Measurements from ENCODE around the gene TMEM131.

TMEM131 gene

GRCh38 chr2:97796465-97797126 lies 199.2 kb downstream of the TMEM131 start:
- in situ Hi-C loops (cut with HindIII; ENCODE audit: low sequenced_read_pairs), result no loop called here
- TF ChIP-seq CTCF (IDR thresholded peaks at IDR 0.05; ENCODE audit: low read depth, low read length), result no peak
- H3K4me3 ChIP-seq (ENCODE audit: low read depth, low read length), result no peak overlapping the region
- no peak for DNase-seq (ENCODE audit: low read depth, low spot score)

GRCh38 chr2:97792416-97792815 lies 203.3 kb downstream of the TMEM131 start:
- in situ Hi-C loops (cut with HindIII; ENCODE audit: low sequenced_read_pairs), result no loop called here
- no peak for DNase-seq (ENCODE audit: low read depth, low spot score)

GRCh38 chr2:97788986-97789644 lies 206.6 kb downstream of the TMEM131 start:
- DNase-seq (ENCODE audit: low read depth, low spot score), result no peak
- TF ChIP-seq CTCF (IDR thresholded peaks at IDR 0.05; ENCODE audit: low read depth, low read length), result no peak
- in situ Hi-C loops (cut with HindIII; ENCODE audit: low sequenced_read_pairs), result no loop called here
- H3K4me3 ChIP-seq (ENCODE audit: low read depth, low read length), result no peak overlapping the region

More at GRCh38 chr2:97792416-97792815, 203.3 kb downstream of the TMEM131 start:
- no peak overlapping the region for H3K4me3 ChIP-seq (ENCODE audit: low read depth, low read length)
- TF ChIP-seq CTCF (IDR thresholded peaks at IDR 0.05; ENCODE audit: low read depth, low read length), result no peak

- no peak overlapping the region for H3K4me3 ChIP-seq (ENCODE audit: low read depth, low read length)
- no peak for DNase-seq (ENCODE audit: low read depth, low spot score)
- no peak for TF ChIP-seq CTCF (IDR thresholded peaks at IDR 0.05; ENCODE audit: low read depth, low read length)
- in situ Hi-C loops (cut with HindIII; ENCODE audit: low sequenced_read_pairs), result no loop called here
Observed at GRCh38 chr2:97785818-97786217, 209.9 kb downstream of the TMEM131 start.

GRCh38 chr2:97784953-97785352 lies 210.8 kb downstream of the TMEM131 start:
- in situ Hi-C loops (cut with HindIII; ENCODE audit: low sequenced_read_pairs), result no loop called here
- H3K4me3 ChIP-seq (ENCODE audit: low read depth, low read length), result no peak overlapping the region
- DNase-seq (ENCODE audit: low read depth, low spot score), result no peak
- TF ChIP-seq CTCF (IDR thresholded peaks at IDR 0.05; ENCODE audit: low read depth, low read length), result no peak

- no peak for DNase-seq (ENCODE audit: low read depth, low spot score)
- no peak overlapping the region for H3K4me3 ChIP-seq (ENCODE audit: low read depth, low read length)
- no peak for TF ChIP-seq CTCF (IDR thresholded peaks at IDR 0.05; ENCODE audit: low read depth, low read length)
- in situ Hi-C loops (cut with HindIII; ENCODE audit: low sequenced_read_pairs), result no loop called here
Observed at GRCh38 chr2:97781981-97782380, 213.8 kb downstream of the TMEM131 start.

Data from astrocyte of the spinal cord (primary cell).